ENCODE measurements around the gene CNOT6.
"Not testable (repeated sequence)": the region's sequence is repeated elsewhere in the genome, so short reads cannot be mapped to it uniquely, and the experiment has no call there.

CNOT6 gene

DNA sequence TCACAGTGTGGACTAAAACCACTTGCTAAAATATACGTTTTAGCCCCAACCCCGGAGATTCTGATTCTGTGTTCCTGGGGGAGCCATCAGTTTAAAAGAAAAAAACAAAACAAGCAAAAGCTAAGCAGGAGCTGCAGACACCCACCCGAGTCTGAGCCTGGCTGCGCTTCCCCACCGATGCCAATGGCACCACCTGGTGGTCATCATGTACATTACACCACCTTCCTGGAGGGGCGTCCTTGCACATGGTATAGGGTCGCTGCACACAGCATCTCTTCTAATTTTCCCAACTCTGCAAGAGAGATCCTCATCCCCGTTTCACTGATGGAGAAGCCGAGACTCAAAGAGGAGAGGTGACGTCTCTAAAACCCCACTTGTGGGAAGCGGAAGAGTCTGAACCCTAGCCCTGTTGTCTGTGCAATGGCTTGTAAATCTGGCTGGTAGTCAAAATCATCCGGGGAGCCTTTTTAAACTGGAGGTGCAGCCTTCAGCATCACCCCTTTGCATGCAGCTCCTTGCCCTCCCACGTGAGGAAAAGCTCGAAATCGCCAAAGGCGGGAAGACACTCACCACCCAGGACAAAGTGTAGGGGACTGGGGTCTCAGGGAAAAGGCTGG lies 23.1 kb upstream of the CNOT6 start:
- peak; percentile 83 for DNase-seq (ENCODE audit: low spot score)

- no peak for DNase-seq (ENCODE audit: low spot score)
These were observed 22.3 kb upstream of the CNOT6 start for GRCh38 chr5:180471866-180472265.

DNA sequence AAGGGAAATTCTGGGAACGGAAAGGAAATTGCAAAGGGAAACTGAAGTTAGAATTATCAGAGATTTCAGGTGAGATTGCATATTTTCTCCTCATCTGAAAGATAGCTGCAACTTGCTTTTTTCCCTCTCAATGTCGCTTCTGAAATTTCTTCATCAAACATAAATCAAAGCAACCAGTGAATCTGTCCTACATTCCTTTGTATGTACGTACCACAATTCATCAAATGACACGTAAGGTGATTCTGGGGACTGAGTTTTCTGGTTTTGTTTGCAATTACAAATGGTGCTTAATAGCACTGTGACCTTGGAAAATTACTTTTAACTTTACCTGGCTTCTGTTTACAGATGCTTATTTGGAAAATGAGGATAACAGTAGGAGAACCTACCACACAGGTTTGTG lies 21.9 kb upstream of the CNOT6 start:
- no peak for DNase-seq (ENCODE audit: low spot score)

DNA sequence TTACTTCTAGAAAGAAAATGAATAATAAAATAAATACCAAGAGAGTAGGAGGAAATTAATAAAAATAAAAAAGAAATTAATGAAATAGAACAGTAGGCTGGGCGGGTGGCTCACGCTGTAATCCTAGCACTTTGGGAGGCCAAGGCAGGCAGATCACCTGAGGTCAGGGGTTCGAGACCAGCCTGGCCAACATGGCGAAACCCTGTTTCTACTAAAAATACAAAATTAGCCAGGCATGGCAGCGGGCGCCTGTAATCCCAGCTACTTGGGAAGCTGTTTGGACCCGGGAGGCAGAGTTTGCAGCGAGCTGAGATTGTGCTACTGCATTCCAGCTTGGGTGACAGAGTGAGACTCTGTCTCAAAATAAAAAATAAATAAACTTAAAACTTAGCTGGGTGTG lies 20.8 kb upstream of the CNOT6 start:
- not testable (repeated sequence) for DNase-seq (ENCODE audit: low spot score)

DNA sequence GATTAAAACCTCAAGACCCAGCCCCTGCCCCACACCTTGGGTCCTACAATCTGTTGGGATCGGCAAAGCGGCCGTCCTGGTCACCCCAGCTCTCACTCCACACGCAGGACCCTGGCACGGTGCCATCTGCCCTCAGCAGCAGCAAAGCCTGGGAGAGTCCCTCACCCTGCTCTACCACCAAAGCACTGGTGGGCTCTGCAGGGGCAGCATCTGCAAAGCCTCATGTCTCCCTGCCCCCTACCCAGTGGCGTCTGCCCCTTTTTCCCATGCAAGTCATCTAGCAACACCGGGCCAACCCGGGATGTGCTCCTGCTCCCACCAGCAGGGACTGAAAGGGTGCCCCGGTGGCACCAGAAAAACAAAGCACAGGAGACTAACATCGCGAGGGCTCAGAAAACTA lies 19.6 kb upstream of the CNOT6 start:
- no peak for DNase-seq (ENCODE audit: low spot score)

GRCh38 chr5:180475969-180476524 lies 18.1 kb upstream of the CNOT6 start:
- not testable (repeated sequence) for DNase-seq (ENCODE audit: low spot score)

DNA sequence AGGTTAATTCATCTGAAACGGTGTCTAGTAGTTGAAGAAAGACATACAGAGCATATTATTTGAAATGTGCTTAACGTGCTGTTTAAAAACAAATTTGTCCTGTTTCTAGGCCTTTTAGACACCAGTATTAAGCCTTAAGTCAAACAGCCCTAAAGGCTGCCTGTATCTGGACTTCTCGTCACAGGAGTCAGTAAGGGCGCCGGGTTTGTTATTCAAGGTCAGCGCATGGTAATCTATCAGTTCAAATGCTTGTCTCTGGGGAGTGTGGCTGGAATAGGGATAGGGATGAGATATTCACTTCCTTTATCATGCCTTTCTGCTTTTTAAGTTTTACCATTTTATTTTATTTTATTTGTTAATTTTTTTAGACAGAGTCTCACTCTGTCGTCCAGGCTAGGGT lies 9.4 kb upstream of the CNOT6 start:
- DNase-seq (ENCODE audit: low spot score): no peak

- no peak for DNase-seq (ENCODE audit: low spot score)
These were observed 7.5 kb upstream of the CNOT6 start for GRCh38 chr5:180486636-180487149.

GRCh38 chr5:180487556-180487955 lies 6.6 kb upstream of the CNOT6 start:
- no peak for DNase-seq (ENCODE audit: low spot score)

- no peak for DNase-seq (ENCODE audit: low spot score)
These were observed 2.7 kb upstream of the CNOT6 start for GRCh38 chr5:180491496-180491895.

GRCh38 chr5:180492226-180492903 lies 1.8 kb upstream of the CNOT6 start:
- no peak for DNase-seq (ENCODE audit: low spot score)

DNA sequence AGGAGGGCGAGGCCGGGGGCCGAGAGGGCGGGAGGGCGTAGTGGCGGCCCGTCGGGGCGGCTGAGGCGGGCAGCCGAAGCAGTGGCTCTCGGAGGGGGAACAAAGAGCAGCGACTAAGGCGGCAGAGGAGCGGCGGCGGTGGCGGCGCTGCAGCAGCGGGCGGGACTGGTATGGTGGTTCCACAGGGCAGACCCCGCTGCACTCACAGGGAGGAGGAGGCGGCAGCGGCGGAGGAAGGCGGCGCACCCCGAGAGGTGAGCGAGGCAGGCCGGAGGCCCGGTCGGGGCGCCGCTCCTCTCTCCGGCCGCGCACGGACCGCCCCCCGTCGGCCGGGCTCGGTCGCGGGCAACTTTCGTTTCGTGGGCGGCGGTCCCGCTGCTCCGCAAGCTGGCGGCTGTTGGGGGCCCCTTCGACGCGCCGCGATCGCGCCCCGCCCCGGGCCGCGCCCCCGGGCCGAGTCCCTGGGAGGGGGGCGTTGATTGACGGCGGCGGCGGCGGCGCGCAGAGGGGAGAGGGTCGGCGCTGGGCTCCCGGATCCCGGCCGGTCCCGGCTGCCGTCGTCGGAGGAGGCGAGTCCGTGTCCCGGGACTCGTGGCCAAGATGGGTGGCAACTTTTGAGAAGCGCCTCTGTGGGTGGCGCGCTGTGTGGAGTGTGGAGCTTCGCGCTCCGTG lies 467 bp downstream of the CNOT6 start:
- DNase-seq (ENCODE audit: low spot score): peak; percentile 69

DNA sequence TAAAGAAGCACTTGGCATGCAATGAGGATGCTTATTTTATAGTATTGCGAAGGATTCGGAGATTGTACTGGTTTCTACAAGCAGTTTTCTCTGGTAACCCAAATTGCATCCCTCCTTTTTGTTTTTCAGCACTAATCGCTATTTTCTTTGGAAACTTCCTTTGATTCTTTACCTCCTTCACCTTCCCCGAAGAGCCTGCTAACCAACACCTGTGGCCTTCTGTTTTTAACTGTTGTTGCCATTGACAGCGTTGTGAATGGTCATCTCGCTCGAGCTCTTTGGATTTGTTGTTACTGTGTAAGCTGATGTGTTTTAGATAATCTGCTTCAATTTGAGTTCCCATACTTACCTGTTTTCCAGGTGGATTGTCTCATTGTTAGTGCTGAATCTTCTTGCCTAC lies 1.1 kb downstream of the CNOT6 start:
- DNase-seq (ENCODE audit: low spot score): no peak

DNA sequence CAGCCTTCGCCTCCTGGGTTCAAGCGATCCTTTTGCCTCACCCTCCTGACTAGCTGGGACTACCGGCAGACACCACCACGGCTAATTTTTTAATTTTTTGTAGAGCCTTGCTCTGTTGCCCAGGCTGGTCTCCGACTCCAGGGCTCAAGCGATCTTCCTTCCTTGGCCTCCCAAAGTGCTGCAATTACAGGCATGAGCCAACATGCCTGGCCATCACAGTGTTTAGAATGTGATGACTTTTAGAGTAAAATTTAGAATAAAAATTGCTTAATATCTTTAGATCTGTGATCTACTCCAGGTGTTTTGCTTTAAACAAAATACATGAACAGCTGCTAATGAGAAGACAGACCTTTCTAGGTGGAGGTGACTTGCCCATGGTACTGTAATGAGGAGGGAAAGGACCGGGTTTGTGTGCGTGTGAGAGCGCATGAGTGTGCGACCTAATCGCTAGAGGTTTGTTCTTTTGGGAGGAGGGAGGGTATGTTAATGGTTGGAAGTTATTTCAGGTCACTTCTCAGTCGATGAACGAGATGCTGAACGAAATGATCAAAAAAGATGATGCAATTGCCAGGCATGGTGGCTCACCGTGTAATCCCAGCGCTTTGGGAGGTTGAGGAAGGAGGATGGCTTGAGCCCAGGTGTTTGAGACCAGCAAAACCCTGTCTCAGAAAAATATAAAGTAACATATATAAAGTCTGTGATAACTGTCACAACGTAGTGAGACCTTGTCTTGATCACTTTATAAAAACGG lies 2.0 kb downstream of the CNOT6 start:
- DNase-seq (ENCODE audit: low spot score): no peak

DNA sequence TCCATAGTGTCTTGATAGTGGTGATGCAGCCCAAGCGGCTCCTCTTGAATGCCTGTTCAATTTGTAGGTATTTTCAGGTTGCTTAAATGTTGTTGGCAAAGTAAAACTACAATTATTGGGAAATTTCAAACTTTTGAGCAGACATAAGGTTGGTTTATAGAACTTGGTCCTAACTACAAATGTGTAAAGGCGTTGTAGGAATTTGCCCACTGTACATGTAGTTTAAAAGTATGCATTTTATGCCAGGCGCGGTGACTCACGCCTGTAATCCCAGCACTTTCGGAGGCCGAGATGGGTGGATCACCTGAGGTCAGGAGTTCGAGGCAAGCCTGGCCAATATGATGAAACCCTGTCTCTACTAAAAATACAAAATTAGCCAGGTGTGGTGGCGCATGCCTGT lies 2.6 kb downstream of the CNOT6 start:
- not testable (repeated sequence) for DNase-seq (ENCODE audit: low spot score)

- DNase-seq (ENCODE audit: low spot score): not testable (repeated sequence)
These were observed 3.7 kb downstream of the CNOT6 start for GRCh38 chr5:180497865-180498264.

GRCh38 chr5:180498378-180498777 lies 4.2 kb downstream of the CNOT6 start:
- DNase-seq (ENCODE audit: low spot score): no peak

DNA sequence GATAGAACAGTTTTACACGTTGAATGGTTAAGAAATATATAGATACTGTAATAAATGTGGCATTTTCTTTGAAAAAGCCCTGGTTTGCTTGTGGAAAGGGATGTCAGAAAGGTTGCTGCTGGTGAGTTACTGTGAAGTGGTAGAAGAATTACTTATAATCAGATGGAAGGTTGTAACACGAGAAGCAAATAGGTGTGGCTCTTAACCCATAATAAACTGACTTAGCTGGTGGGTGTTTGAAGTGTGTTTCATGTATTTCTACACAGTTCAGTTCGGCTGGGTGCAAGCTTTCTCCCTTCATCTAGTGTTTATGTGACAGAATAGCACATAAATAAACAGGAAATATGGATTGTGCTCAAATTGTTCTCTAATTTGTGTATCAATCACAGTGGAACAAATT lies 5.5 kb downstream of the CNOT6 start:
- DNase-seq (ENCODE audit: low spot score): no peak

DNA sequence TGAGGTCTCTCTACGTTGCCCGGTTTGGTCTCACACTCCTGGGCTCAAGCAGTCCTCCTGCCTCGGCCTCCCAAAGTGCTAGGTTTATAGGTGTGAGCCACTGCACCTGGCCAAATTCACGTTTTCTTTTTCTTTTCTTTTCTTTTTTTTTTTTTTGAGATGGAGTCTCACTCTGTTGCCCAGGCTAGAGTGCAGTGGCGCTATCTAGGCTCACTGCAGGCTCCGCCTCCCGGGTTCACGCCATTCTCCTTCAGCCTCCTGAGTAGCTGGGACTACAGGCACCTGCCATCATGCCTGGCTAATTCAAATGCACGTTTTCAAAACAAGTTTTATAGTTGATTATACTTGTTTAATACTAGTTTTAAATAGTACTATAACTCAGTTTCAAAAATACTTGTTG lies 6.1 kb downstream of the CNOT6 start:
- not testable (repeated sequence) for DNase-seq (ENCODE audit: low spot score)

GRCh38 chr5:180507661-180508060 lies 13.5 kb downstream of the CNOT6 start:
- no peak for DNase-seq (ENCODE audit: low spot score)

GRCh38 chr5:180515294-180515693 lies 21.1 kb downstream of the CNOT6 start:
- no peak for DNase-seq (ENCODE audit: low spot score)

DNA sequence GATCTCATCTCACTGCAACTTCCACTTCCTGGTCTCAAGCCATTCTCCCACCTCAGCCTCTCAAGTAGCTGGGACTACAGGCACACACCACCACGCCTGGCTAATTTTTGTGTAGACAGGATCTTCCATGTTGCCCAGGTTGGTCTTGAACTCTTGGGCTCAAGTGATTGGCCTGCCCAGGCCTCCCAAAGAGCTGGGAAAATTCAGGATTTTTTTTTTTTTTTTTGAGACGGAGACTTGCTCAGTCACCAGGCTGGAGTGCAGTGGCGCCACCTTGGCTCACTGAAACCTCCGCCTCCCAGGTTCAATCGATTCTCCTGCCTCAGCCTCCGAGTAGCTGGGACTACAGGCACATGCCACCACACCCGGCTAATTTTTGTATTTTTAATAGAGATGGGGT lies 21.8 kb downstream of the CNOT6 start:
- DNase-seq (ENCODE audit: low spot score): not testable (repeated sequence)
